GM08714 (cell line): Measurements from ENCODE around the gene PHF20.
"Not testable (repeated sequence)": the region's sequence is repeated elsewhere in the genome, so short reads cannot be mapped to it uniquely, and the experiment has no call there.

Source experiments
- H3K4me3 ChIP-seq: fragments of 200-500 bp; sonication (Bioruptor generic); 2 replicates; pipeline ENCODE4 v1.5.1; 2014; ENCODE audit warnings: mild to moderate bottlenecking, low read length, inconsistent platforms
- ZNF274 ChIP-seq: IDR thresholded peaks from 2 replicates; pipeline ENCODE4 v1.6.1; 2012; ENCODE audit warnings: mild to moderate bottlenecking, low read depth, low read length

Gene PHF20

DNA sequence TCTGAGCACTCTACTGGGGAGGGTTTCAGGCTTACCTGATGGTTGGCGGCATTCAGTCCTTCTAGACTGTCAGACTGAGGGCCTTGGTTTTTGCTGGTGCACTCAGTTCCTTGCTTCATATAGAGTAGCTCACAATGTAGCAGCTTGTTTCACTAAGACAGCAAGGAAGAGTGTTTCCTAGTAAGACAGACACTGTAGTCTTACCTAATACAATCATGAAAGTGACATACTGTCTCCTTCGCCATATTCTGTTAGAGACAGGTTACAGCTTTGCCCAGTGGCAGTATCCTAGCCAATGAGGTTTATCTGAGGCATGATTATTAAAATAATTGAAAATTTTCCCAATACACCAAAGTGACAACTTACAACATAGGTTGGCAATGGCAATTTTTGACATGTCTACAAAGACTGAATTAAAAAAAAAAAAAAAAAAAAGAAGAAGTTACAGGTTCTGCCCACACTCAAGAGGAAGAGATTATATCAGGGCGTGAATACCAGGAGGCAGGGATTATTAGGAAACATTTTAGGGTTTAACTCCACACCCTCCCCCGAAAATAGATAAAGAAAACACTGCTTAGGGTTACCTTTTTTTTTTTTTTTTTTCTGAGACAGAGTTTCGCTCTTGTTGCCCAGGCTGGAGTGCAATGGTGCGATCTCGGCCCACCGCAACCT lies 115.7 kb downstream of the PHF20 start:
- no peak overlapping the region for H3K4me3 ChIP-seq
- no peak for TF ChIP-seq ZNF274

DNA sequence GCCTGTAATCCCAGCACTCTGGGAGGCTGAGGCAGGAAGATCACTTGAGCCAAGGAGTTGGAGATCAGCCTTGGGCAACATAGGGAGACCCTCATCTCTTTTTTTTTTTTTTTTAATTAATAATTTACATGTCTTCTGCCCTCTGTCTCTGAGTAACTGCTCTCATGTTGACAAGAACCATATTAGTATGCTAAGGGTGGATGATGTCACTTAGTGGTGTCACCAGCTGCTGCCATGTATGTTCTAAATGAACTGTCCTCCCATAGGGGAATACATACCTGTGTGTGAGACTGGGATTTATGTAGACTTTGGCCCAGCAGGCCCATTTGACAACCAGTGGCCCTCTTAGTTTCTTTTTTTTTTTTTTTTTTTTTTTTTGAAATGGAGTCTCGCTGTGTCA lies 116.8 kb downstream of the PHF20 start:
- no peak overlapping the region for H3K4me3 ChIP-seq
- no peak for TF ChIP-seq ZNF274

DNA sequence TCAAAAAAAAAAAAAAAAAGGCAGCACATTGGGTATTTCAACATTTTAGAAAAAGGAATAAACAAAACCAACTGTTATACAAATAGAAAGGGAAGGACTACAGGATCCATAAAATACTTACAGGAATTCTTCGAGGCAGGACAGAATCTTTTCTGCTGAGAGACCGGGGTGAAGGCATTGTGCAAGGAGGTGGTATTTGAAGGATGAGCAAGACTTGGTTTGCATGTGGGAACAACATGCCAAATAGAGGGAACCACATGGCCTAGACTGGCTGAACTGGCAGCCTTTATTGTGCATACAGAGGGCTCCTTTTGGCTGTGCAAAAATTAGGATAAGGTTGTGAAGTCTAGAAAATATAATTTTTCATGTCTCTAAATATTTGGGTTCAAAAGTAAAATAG lies 119.6 kb downstream of the PHF20 start:
- TF ChIP-seq ZNF274: no peak
- H3K4me3 ChIP-seq: no peak overlapping the region

DNA sequence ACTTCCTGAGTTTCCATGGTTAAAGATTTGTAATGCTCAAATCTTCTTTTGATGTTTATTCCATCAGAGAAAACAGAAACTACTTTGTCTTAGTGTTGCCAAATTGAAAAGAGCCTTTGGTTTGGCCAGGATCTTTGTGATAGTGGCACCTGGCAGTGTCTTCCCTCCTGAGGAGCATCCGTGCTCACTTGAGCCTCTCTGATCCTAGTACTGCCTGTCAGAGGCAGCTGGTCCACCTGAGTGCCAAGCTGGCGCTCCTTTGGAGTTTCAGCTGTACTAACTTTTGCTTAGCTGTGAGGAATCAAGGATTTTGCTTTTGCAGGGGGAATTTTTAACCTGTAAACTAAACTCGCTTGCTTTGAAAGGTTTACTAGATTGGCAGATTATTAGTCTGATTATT lies 121.1 kb downstream of the PHF20 start:
- TF ChIP-seq ZNF274: no peak
- no peak overlapping the region for H3K4me3 ChIP-seq

DNA sequence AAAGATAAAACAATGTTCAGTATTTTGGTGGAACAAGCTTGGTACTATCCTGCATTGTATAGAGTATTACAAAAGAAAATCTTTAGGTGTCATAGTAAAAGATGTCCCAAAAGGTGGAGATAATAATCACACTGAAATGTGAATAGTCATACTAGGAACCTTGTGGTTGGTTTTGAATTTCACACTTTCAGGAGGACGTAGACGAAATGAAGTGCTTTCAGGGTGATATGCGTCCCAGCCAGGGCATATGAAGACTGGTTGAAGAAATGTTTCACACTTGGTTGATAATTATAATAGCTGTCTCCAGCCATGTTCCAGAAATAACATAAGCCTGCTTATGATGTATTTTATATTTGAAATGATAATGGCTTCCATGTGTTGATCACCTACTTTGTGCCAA lies 122.1 kb downstream of the PHF20 start:
- no peak for TF ChIP-seq ZNF274
- no peak overlapping the region for H3K4me3 ChIP-seq

DNA sequence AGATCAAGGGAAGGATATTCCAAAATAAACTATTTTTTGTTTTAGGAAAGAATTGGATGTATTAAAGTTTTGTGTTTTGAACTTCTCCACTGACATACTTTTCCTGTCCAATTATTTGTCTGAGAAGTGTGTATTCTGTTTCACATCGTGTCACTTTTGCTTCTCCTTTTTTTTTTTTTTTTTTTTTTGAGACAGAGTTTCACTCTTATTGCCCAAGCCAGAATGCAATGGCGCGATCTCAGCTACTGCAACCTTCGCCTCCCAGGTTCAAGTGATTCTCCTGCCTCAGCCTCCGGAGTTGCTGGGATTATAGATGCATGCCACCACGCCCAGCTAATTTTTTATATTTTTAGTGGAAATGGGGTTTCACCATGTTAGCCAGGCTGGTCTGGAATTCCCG lies 123.7 kb downstream of the PHF20 start:
- not testable (repeated sequence) for H3K4me3 ChIP-seq

DNA sequence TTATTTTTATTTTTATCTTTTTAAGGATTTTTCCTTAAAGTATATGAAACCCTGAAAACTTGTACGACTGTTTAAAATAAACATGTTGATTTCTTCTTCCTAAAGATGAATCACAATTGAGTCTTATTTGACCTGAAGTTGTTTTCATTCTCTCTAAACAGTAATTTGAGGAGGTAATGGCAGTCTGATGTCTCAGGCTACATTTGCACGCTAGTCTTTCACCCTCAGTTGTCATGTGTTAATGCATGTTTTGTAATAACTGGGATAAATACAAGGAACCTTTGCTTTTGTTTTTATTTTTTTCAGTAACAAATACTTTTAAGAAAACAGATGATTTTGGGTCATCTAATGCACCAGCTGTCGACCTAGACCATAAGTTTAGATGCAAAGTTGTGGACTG lies 127.2 kb downstream of the PHF20 start:
- H3K4me3 ChIP-seq: no peak overlapping the region
- TF ChIP-seq ZNF274: no peak

DNA sequence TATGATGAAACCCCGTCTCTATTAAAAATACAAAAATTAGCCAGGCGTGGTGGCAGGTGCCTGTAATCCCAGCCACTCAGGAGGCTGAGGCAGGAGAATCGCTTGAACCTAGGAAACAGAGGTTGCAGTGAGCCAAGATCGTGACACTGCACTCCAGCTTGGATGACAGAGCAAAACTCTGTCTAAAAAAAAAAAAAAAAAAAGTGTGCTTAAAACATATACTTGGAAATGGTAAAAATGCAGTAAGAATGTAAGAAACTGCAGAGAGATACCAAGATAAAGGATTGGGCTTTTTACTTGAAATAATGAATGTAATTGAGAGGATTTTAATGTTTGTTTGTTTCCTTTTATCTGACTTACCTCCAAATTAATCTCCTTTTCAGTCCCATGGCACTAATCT lies 129.4 kb downstream of the PHF20 start:
- not testable (repeated sequence) for H3K4me3 ChIP-seq

DNA sequence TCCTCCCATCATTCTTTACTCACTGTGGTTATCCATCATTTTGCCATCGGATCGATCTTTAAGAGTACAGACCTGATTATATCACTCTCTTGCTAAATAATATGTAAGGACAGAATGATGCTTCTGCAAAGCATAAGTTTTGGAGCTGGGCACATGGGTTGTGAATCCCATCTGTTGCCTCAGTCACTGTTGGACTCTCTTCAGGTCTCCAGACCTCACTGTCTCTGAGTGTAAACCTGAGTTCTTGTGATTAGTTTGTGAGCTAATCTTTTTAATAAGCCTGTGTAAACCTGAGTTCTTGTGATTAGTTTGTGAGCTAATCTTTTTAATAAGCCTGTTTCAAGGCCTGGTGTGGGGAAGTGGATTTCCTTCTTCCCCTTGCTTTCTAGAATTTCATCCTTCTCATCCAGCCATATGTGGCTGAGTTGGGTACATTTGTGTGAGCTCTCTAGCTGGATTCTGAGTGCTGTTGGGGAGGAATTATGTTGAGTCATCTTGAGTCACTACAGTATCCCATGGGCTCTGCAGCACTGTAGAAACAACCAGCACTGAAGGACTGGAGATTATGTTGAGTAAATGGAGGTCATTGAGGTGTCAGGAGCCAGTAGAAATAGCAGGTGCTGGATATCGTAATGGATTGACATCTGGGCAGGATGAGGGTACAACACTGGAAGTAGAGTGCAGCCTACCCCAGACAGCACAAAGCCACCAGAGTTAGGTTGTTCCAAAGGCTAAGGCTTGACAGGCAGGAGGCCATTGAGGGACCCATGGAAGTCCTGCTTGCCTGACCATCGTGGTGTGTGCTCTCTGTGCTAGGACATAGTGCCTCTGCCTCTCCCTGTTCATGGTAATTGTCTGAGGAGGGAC lies 130.1 kb downstream of the PHF20 start:
- TF ChIP-seq ZNF274: no peak
- no peak overlapping the region for H3K4me3 ChIP-seq

DNA sequence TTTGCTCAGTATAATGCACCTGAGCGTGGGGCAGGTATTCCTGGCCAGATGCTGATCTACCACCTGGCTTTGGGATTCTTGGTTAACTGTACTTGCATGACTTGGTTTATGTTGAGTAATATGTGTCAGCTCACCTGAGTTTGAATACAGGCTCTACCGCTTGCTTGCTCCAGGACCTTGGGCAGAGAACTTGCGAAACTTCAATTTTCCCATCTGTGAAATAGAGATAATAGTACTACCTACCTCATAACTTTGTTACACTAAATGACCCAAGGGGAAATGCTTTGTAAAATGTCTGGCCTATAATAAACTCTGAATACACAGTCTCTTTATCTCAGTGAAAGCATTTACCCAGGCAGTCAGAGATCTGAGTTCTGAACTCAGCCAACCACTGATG lies 130.7 kb downstream of the PHF20 start:
- H3K4me3 ChIP-seq: no peak overlapping the region
- TF ChIP-seq ZNF274: no peak

DNA sequence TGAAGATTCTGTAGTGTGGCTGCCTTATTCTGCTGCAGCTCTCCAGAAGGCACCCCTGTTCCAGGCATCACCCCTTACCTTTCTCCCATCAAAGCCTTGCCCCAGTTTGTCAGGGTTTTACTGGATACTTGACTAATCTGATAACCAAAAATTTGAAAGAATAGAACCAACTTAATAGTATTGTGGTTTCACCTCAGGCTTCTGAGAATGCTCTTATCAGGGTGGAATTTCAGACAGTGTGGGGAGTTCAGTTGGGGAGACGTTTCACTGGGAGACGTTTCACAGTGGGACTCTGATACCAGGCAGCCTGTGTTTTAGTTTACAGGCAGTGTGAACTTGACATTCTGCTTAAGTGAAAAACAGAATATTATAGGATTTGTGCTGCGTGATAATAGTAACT lies 132.0 kb downstream of the PHF20 start:
- no peak for TF ChIP-seq ZNF274
- H3K4me3 ChIP-seq: no peak overlapping the region

DNA sequence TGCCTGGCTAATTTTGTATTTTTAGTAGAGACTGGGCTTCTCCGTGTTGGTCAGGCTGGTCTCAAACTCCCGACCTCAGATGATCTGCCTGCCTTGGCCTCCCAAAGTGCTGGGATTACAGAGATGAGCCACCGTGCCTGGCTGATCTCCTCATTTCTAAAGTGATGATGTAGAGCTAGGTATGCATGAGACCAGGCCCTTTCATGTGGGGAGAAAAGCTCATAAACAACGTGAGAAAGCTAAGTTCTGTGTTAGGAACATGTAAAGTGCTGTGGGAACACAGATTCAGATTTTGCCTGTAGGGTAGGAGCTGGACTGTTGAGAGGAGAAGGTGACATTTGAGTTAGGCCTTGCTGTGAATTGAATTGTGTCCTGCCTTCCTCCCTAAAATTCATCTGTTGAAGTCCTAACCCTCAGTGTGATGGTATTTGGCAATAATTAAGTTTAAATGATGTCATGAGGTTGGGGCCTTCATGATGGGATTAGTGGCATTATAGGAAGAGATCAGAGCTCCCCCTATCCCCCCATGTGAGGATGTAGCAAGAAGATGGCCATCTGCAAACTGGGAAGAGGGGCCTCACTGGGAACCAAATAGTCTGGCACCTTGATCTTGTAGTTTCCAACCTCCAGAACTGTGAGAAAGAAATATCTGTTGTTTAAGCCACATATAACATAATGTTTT lies 133.3 kb downstream of the PHF20 start:
- no peak overlapping the region for H3K4me3 ChIP-seq
- no peak for TF ChIP-seq ZNF274

DNA sequence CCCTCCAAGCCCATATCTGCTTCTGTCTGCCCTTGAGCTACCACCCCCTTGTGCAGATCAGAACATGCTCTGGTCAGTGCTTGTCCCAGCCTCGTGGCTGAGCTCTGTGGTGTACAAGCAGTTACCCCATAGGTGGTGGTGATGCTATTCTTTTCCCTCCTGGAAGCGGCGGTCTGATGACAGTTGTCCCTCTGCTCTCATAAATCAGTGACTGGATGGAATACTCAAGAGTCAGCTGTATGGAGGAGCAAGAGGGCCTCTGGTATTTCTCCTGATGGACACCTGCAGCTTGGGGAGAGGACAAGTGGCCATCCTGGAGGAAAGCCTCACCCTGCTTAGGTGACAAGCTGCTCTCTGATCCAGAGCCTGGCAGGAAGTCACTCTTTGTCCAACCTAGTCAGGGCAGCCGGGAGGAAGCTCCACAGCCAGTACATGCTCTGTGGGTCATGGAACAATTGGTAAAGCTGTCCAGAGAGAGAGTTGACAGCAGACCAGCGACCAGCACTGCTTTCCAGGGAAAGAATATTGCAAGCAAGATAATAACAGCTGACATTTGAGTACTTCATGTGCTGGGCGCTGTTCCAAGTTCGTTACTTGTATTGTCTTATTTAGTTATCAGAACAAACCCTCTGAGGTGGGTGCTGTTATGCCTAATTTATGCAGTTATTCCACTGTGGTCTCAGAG lies 135.3 kb downstream of the PHF20 start:
- no peak overlapping the region for H3K4me3 ChIP-seq
- no peak for TF ChIP-seq ZNF274

DNA sequence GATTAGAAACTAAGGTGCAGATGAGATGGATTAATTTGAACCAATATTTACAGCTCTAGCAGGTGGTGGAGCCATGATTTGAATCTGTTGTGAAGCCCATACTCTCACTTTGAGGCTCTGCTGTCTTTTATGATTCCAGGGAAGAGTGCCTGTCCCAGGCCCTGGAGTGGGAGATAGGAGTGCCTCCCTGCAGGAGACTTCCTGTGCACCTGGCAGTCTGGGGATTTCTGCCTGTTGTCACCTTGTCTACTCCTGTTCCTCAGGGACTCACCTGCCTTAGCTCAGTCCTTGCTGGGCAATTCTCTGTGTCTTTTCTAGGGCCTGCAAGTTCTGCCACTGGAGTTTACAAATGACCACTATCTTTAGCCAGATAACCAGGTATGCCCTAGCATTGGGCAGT lies 136.2 kb downstream of the PHF20 start:
- no peak overlapping the region for H3K4me3 ChIP-seq
- TF ChIP-seq ZNF274: no peak

DNA sequence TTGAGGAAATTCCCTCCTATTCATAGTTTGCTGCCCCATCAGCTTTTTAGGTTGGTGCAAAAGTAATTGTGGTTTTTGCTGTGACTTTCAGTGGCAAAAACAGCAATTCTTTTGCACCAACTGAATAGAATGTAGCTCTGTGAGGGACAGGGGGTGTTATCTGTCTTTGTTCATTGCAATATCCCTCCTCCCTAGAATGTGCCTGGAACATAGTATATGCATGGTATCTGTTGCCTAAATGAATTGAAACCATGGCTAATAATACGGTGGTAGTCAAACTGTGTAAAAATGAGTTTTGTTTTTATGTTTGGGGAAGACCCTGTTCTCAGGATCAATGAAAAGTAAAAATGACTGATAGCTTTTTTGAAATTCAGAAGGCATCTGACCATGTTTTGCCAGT lies 137.4 kb downstream of the PHF20 start:
- no peak overlapping the region for H3K4me3 ChIP-seq
- TF ChIP-seq ZNF274: no peak

DNA sequence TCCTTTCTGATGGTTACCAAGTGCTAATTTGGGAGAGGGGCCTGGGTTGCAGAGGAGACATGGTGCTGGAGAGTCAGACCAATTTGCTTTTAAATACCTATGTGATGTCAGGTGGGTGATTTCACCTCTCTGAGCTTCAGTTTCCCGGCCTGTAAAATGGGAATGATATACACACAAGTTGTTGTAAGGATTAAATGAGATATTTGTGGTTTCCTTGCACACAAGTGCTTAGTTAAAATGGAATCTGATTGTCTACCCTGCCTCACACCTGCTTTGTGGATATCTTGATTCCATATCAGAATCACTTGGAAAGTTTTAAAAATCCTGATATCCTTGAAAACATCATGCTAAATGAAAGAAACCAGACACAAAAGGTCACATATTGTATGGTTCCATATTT lies 138.0 kb downstream of the PHF20 start:
- TF ChIP-seq ZNF274: no peak
- H3K4me3 ChIP-seq: no peak overlapping the region
